Measurements from ENCODE around the gene CCT7. TPM values are rescaled to one million over a fixed set of nuclear protein-coding genes. Genes with fewer than 3 reads are reported as not detected.

Gene CCT7
- total RNA-seq, 1 donor, result 196 TPM

DNA sequence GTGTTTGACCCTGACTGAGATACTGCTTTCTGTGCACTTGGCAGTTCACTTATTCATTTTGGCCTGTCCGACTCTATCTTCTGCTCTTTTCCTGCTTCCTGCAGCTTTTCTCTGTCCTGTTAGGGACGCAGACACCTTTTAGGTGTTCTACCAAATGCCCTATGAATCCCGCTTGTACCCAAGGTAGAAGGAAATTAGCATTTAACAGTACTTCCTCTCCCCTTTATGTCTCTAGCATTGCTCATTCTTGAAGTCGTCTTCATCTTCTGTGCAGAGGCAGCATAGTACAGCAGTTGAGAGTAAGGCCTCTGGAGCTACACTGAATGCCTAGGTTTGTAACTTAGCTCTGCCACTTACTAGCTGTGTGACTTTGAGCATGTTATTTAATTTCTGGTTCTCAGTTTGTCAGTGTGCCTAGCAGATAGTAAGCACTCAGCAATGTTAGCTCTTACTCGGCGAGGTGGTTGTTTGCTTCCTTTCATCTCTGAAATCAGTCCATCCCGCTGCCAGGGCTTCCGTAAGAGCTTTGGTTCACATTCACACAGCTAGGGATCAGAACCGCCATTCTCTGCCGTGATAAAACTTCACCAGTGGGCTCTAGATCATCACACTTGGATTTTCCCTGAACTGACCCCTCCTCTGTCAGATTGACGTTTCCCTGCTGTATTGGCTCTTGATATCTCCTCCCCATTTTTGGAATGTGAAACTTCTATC lies 1.4 kb downstream of the CCT7 start:
- TF ChIP-seq, protein P1, sequence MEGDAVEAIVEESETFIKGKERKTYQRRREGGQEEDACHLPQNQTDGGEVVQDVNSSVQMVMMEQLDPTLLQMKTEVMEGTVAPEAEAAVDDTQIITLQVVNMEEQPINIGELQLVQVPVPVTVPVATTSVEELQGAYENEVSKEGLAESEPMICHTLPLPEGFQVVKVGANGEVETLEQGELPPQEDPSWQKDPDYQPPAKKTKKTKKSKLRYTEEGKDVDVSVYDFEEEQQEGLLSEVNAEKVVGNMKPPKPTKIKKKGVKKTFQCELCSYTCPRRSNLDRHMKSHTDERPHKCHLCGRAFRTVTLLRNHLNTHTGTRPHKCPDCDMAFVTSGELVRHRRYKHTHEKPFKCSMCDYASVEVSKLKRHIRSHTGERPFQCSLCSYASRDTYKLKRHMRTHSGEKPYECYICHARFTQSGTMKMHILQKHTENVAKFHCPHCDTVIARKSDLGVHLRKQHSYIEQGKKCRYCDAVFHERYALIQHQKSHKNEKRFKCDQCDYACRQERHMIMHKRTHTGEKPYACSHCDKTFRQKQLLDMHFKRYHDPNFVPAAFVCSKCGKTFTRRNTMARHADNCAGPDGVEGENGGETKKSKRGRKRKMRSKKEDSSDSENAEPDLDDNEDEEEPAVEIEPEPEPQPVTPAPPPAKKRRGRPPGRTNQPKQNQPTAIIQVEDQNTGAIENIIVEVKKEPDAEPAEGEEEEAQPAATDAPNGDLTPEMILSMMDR (IDR thresholded peaks at IDR 0.05; ENCODE audit: insufficient read depth, low read length), result no peak
- no peak for DNase-seq (ENCODE audit: low read depth)

DNA sequence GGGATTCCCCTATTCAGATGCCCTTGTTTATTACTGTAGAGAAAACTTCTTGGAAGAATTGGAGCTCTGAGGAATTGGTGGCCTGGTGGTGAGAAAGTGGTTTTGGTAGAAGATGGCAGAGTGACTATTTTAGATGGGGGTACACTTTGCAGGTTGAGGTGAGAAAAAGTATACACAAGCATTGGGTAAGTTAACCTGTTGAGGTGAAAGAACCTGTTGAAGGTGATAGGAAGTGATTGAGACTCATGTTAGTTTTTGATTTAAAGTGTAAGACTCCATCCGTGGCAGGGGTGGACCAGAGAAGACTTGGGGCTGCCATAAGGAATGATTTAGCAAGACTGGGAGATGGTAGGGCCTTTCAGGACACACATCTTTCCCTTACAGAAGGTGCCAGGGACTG lies 3.1 kb downstream of the CCT7 start:
- H3K4me3 ChIP-seq (ENCODE audit: low read depth, low read length), result no peak overlapping the region
- no peak for DNase-seq (ENCODE audit: low read depth)
- TF ChIP-seq, protein P1 (IDR thresholded peaks at IDR 0.05; ENCODE audit: insufficient read depth, low read length), result no peak

More for the DNA sequence above, 1.4 kb downstream of the CCT7 start:
- H3K4me3 ChIP-seq (ENCODE audit: low read depth, low read length), result peak overlapping the region; percentile 93

DNA sequence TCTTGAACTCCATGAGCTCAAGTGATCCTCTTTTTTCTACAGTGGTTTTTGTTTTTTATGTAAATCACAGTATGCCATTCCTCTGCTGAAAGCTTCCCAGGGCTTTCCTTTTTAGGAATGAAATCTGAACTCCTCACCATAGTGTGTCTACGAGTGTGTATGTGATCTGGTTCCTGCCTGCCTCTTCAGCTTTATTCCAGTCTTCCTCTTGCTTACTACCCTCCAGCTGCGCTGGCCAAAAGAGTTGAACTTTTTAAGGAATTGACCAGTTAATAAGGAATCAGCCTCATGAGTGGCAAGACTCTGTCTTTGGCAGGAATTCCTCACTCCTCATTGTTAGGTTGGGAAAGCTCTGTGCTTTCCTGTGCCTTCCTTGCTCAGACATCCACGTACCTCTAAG lies 4.0 kb downstream of the CCT7 start:
- DNase-seq (ENCODE audit: low read depth), result no peak
- TF ChIP-seq, protein P1 (IDR thresholded peaks at IDR 0.05; ENCODE audit: insufficient read depth, low read length), result no peak
- H3K4me3 ChIP-seq (ENCODE audit: low read depth, low read length), result no peak overlapping the region

DNA sequence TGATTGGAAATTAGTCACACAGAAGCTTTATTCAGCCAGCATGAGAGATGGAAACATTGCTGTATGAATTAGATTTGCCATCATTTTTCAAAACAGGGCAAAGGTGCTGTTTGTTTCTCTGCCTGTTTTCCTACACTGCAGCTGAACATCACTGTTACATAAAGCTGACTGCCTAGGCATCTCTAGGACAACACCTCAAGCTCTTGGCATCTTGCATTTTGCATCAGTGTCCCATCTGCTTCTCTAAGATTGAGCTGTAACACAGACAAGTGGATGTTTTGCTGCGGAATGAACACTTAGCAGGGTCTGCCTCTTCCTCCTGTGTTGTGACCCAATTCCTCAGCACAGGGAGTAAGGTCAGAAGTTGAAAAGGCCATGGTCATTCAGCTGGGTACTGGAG lies 4.9 kb downstream of the CCT7 start:
- DNase-seq (ENCODE audit: low read depth), result no peak
- no peak overlapping the region for H3K4me3 ChIP-seq (ENCODE audit: low read depth, low read length)
- TF ChIP-seq, protein P1 (IDR thresholded peaks at IDR 0.05; ENCODE audit: insufficient read depth, low read length), result no peak

DNA sequence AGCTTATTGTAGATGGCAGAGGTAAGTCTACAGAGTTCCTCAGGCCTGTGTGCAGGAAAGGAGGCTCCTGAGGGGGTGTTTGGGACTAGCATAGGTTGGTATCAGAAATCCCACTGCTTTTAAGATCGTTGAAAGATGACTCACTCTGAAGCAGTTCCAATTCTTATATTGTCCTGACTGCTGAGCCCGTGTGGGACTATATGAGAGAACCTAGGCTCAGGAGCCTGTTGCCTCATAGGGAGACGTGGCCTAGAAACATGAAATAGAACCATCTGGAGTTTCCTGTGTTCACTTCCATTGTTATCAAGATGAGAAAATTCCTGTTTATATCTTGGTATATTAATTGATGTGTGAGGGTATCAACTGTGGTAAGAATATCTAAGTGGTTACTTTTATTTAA lies 5.7 kb downstream of the CCT7 start:
- TF ChIP-seq, protein P1 (IDR thresholded peaks at IDR 0.05; ENCODE audit: insufficient read depth, low read length), result no peak
- no peak overlapping the region for H3K4me3 ChIP-seq (ENCODE audit: low read depth, low read length)
- peak; percentile 77 for DNase-seq (ENCODE audit: low read depth)

DNA sequence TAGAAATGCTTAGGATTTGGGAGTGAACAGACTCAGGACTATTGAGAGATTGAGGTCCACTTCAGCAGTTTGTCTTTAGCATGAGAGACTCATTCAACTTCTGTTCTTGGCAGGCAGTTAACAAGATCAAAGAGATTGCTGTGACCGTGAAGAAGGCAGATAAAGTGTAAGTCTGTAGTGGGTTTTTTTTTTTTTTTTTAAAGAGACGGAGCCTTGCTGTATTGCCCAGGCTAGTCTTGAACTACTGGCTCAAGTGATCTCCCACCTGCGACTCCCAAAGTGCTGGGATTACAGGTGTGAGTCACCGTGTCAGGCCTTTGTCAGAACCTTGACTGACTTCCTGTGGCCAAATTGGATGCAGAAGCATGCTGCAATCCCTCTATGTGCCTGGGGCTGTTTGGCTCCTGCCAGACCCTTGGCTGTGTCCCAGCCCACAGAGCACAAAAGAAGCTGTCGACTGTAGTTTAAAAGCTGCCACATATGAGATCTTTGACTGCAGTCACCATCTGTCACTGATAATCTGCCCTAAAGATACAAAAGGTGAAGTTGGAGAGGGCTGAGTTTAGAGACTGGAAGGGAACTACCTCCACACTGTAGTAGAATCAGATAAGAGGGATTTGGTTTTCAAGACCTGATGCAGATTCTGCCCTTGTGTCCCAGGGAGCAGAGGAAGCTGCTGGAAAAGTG lies 9.9 kb downstream of the CCT7 start:
- TF ChIP-seq, protein P1 (IDR thresholded peaks at IDR 0.05; ENCODE audit: insufficient read depth, low read length), result no peak
- DNase-seq (ENCODE audit: low read depth), result peak; percentile 78
- no peak overlapping the region for H3K4me3 ChIP-seq (ENCODE audit: low read depth, low read length)

Data from fibroblast of the aortic adventitia (primary cell).